Measurements from ENCODE around the gene DPCD. TPM values are rescaled to one million over a fixed set of nuclear protein-coding genes. Genes with fewer than 3 reads are reported as not detected.

Gene DPCD
- total RNA-seq, 4 donors from 2014 or later, result 18.1 to 73.0 (median 37.3) TPM

DNA sequence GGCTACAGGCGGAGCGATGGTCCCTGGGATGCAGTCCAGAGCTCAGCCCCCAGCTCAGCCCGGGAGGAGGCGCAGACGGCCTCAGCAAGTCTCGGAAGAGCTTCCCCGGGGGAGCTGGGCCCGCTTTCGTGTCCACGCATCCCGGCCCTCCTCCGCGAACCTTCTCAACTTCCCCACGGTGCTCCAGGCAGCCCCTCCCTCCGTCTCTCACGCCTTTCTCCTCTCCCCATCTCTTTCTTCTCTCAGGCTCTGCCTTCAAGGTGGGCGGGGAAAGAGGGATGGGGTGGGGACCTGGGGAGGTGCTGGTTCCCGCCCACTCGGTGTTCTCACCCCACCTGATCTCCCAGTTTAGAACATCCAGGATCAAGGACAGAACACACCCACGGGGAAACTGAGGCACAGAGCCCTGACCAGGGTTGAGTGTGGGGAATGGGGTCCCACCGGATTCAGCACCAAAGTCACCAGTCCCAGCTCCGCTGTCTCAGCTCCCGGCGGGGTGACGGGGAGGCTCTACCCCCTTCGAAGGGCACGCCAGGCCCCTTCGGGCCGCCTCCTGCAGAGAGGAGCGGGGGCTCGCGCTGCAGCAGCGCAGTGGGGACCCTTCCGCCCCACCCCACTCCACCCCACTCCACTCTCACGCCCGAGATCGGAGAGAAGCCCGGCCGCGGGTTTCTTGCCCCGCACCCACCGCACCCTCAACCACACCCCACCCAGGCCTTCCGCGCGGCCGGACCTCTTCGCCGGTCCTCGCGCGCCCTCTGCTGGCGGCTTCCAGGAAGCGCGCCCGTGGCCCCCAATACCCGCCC is 18.3 kb upstream of the DPCD start:
- Histone ChIP-seq H3K27ac (no peak overlapping the region), H3K4me1 (peaks cover 6 to 20% of the 10 kb centered on the region in 2 donors), H3K36me3 (no peaks in the 10 kb centered on the region), H3K27me3 (peaks cover 10% of the 10 kb centered on the region), H3K9me3 (no peaks in the 10 kb centered on the region), H3K4me3 (replicated peaks in 1 of 3) (peak overlapping the region in 2 of 3 donors; percentile 11 to 34)
- peak; percentile 67 to 74 for DNase-seq
- WGBS, 2 donors, result 2 to 3% methylated on average over 19 to 32 of the region's 56 CpGs
- peak; percentile 41 to 99 (median 90) for TF ChIP-seq CTCF (IDR thresholded peaks at IDR 0.05)
- no peak for TF ChIP-seq POLR2A (IDR thresholded peaks at IDR 0.05)
- intact Hi-C loops (cut with DNase I), result loop anchor here (5.0 kb wide), 2 partner anchors 298 to 358 kb away; no protein-coding TSS in a partner anchor

GRCh38 chr10:101570428-101571270 is 17.5 kb upstream of the DPCD start:
- Histone ChIP-seq H3K4me3 (replicated peaks in 1 of 3) (peak overlapping the region in 1 of 3 donors; percentile 34), H3K4me1 (peaks cover 6 to 20% of the 10 kb centered on the region in 2 donors), H3K9me3 (no peaks in the 10 kb centered on the region), H3K36me3 (no peaks in the 10 kb centered on the region), H3K27me3 (peaks cover 5% of the 10 kb centered on the region), H3K27ac (no peak overlapping the region)
- intact Hi-C loops (cut with DNase I), result loop anchor here (5.0 kb wide), 1 partner anchor 358 kb away; no protein-coding TSS in a partner anchor
- no peak for DNase-seq
- 12 to 14% methylated on average over 16 to 19 of the region's 37 CpGs for WGBS, 2 donors
- TF ChIP-seq POLR2A (IDR thresholded peaks at IDR 0.05), result no peak
- TF ChIP-seq CTCF (IDR thresholded peaks at IDR 0.05), result peak in 2 of 6 experiments; percentile 26 to 32

DNA sequence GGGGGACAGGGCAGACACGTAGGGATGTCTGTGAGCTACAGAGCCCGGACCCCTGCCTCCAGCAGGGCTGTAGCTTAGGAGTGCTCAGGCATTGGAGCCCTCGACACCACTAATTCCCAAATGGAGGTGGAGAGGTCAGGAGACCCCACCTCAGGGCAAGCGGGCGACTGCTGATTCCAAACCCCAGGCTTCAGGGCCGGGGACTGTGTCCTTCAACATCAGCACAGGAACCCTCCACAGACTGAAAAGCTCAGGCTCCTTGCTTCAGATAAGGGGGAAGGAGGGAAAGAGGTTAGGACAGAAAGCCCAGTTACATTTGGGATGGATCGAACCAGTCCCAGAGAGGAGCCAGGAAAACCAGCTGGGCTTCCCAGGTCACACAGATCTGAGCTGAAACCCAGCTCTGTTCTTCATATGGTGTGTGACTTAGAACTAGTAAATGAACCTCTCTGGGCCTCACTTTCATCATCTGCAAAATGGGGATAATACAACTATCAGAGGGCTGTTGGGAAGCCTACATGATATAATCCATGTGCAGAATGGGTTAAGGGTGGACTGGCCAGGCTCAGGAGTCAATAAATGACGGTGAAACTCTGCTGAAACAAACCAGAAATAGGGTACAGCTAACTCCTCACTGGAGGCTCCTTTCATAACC is 16.7 kb upstream of the DPCD start:
- 57% methylated on average over 6 to 8 of the region's 8 CpGs for WGBS, 2 donors
- H3K4me3 ChIP-seq (replicated peaks in 1 of 3), result no peak overlapping the region
- H3K27ac ChIP-seq, result no peak overlapping the region
- no peak for DNase-seq
- H3K27me3 ChIP-seq, result peaks cover 5% of the 10 kb centered on the region
- H3K4me1 ChIP-seq, result peaks cover 6 to 19% of the 10 kb centered on the region in 2 donors
- H3K36me3 ChIP-seq, result no peaks in the 10 kb centered on the region
- intact Hi-C loops (cut with DNase I), result loop anchor here (5.0 kb wide), 1 partner anchor 359 kb away; no protein-coding TSS in a partner anchor
- TF ChIP-seq POLR2A (IDR thresholded peaks at IDR 0.05), result no peak
- no peak for TF ChIP-seq CTCF (IDR thresholded peaks at IDR 0.05)
- no peaks in the 10 kb centered on the region for H3K9me3 ChIP-seq

DNA sequence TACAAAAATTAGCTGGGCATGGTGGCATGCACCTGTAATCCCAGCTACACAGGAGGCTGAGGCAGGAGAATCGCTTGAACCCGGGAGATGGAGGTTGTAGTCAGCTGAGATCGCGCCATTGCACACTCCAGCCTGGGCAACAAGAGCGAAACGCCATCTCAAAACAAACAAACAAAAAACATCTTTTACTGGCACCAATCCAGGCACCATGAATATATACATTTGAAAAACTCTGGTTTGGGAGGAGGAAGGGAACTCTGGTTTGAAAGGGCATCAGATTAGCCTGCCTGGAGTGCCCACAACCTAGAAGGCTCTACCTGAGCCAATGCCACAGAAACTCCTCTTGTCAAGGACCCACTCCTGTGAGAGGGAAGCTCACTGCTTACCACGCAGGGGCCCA is 16.0 kb upstream of the DPCD start:
- intact Hi-C loops (cut with DNase I), result loop anchor here (5.0 kb wide), 1 partner anchor 360 kb away; no protein-coding TSS in a partner anchor
- Histone ChIP-seq H3K4me1 (peaks cover 6 to 15% of the 10 kb centered on the region in 2 donors), H3K4me3 (replicated peaks in 1 of 3) (no peak overlapping the region), H3K27me3 (peaks cover 5% of the 10 kb centered on the region), H3K9me3 (no peaks in the 10 kb centered on the region), H3K27ac (no peak overlapping the region), H3K36me3 (no peaks in the 10 kb centered on the region)
- TF ChIP-seq POLR2A (IDR thresholded peaks at IDR 0.05) (no peak), CTCF (IDR thresholded peaks at IDR 0.05) (no peak)
- WGBS, 2 donors, result 86 to 91% methylated on average over 7 of the region's 7 CpGs
- no peak for DNase-seq
